HUES6 (cell line): Measurements from ENCODE around the gene RHEX.

ENCODE experiments used
- H3K27ac ChIP-seq: 2 replicates; pipeline ENCODE4 v1.7.0; 2013; ENCODE audit warnings: low read depth, mild to moderate bottlenecking, low read length, inconsistent platforms
- H3K27me3 ChIP-seq: 2 replicates; pipeline ENCODE4 v1.6.1; 2013; ENCODE audit warnings: low read length; ENCODE audit not compliant: control insufficient read depth, insufficient read depth
- H3K36me3 ChIP-seq: 2 replicates; pipeline ENCODE4 v1.6.1; 2013; ENCODE audit warnings: low read length; ENCODE audit not compliant: control insufficient read depth, insufficient read depth
- H3K4me1 ChIP-seq: 2 replicates; pipeline ENCODE4 v1.6.1; 2013; ENCODE audit warnings: low read length; ENCODE audit not compliant: control insufficient read depth, insufficient read depth
- H3K4me3 ChIP-seq: 2 replicates; pipeline ENCODE4 v1.5.1; 2013; ENCODE audit warnings: low read depth, low read length
- H3K9ac ChIP-seq: one replicate; pipeline ENCODE4 v1.6.1; 2013; ENCODE audit warnings: mild to moderate bottlenecking, low read length
- H3K9me3 ChIP-seq: 2 replicates; pipeline ENCODE4 v1.6.1; 2013; ENCODE audit warnings: low read depth, low read length; ENCODE audit not compliant: control insufficient read depth, insufficient read depth

The RHEX gene

GRCh38 chr1:206100226-206100815, 47.3 kb downstream of the RHEX start:
- no peaks in the 10 kb centered on the region for H3K9me3 ChIP-seq
- H3K27ac ChIP-seq = no peak overlapping the region
- no peaks in the 10 kb centered on the region for H3K36me3 ChIP-seq
- no peaks in the 10 kb centered on the region for H3K27me3 ChIP-seq
- H3K4me1 ChIP-seq = no peaks in the 10 kb centered on the region
- H3K9ac ChIP-seq = no peak overlapping the region
- no peak overlapping the region for H3K4me3 ChIP-seq

GRCh38 chr1:206101351-206102045, 48.5 kb downstream of the RHEX start:
- Histone ChIP-seq H3K36me3 (no peaks in the 10 kb centered on the region), H3K9ac (no peak overlapping the region), H3K27me3 (no peaks in the 10 kb centered on the region), H3K4me1 (peaks cover 3% of the 10 kb centered on the region; the same call in 1 of the 2 replicates), H3K4me3 (no peak overlapping the region), H3K27ac (no peak overlapping the region), H3K9me3 (no peaks in the 10 kb centered on the region)

DNA sequence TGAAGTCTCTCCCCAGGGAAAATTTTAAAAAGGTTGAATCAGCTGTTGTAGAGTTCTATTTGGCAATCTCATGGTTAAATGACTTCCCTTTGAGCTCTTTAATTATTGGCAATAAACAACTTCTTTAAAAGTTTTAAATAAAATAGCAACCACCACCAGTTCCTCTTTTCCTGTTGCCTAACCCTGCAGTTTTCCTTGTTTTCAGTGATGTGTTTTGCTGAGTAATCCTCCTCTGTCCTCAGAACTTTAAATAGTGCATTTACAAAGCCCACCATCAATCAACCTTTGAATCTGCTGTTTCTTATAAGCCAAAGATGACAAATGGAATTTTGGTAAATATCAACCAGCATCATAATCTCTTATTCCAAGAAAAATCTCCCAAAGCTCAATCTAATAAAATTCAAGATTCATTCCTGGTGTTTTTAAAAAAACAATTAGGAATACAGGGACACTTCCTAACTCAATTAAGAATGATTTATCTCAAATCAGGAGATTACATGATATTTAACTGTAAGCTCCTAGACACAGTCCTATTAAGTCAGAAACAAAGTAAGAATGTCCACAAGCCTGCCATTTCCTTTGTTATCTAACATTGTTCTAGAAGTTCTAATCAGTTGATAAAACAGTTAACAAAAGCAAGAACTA, 49.4 kb downstream of the RHEX start:
- Histone ChIP-seq H3K27ac (no peak overlapping the region), H3K4me3 (no peak overlapping the region), H3K36me3 (no peaks in the 10 kb centered on the region), H3K9ac (no peak overlapping the region), H3K9me3 (no peaks in the 10 kb centered on the region), H3K4me1 (peaks cover 3% of the 10 kb centered on the region; the same call in 1 of the 2 replicates), H3K27me3 (no peaks in the 10 kb centered on the region)

GRCh38 chr1:206103979-206104378, 51.0 kb downstream of the RHEX start:
- Histone ChIP-seq H3K4me3 (no peak overlapping the region), H3K9me3 (no peaks in the 10 kb centered on the region), H3K9ac (no peak overlapping the region), H3K36me3 (no peaks in the 10 kb centered on the region), H3K27ac (no peak overlapping the region), H3K4me1 (peaks cover 3% of the 10 kb centered on the region; the same call in 1 of the 2 replicates), H3K27me3 (no peaks in the 10 kb centered on the region)

DNA sequence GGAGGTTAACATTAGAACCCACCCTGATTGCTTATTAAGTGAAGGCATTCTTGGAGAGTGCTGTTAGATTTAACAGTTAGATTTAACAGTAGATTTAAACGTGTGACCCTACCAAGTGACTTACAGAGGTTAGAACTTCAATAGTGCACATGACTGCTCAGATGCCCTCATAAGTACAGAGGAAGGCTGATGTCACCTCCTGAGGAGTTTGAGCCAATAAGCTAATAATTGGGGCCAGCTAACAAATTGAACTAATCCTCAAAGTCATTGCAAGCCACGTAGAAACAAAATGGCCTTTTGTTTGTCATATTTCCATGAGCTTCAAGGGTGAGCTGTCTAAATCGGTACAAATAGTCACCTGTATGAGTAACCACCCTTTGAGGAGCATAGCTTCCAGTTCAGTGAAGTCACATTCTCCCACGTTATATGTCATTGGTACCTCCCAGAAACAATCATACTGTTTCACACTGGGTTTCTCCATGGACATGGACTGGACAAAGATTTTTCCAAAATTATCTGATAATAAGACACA, 52.6 kb downstream of the RHEX start:
- Histone ChIP-seq H3K36me3 (no peaks in the 10 kb centered on the region), H3K4me1 (peaks cover 3% of the 10 kb centered on the region; the same call in 1 of the 2 replicates), H3K4me3 (no peak overlapping the region), H3K9me3 (no peaks in the 10 kb centered on the region), H3K27ac (no peak overlapping the region), H3K27me3 (no peaks in the 10 kb centered on the region), H3K9ac (no peak overlapping the region)

DNA sequence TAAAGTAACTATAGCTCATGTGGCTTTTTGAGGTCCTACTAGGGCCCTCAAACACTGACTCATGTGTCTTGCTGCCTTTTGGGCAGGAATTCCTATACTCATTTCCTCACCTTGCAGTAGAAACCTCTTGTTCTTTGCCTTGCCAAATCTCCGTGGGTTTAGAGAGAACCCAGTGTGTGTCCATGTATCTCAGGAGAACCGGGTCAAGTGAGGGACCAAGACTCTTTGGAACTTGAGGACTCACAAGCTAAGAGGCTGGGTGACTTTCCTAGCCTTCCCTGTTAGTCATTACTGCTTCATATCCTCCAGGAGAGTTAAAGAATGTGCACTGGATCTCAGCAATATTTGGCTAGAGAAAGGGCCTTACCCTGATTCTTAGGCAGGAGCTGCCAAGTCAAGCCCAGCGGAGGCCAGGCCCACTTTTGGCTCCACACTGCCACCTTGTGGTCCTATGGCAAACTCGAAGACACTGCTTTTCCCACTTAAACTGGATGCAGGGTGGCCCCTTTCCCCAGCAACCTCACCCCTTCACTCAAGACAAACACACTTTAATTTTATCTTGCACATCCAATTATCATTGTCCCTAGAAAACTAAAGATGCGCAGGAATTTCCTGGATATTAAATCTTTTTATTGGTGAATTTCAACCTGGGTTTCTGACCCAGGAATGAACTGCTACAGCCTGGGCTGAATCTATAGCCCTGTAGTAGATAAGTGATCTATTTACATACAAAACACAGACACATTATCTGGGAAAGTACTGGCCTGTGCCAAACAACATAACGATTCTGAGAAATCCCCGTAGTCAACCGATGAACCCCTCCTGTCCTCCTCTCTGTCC, 53.6 kb downstream of the RHEX start:
- Histone ChIP-seq H3K27me3 (no peaks in the 10 kb centered on the region), H3K9me3 (no peaks in the 10 kb centered on the region), H3K27ac (no peak overlapping the region), H3K4me3 (no peak overlapping the region), H3K36me3 (no peaks in the 10 kb centered on the region), H3K9ac (no peak overlapping the region), H3K4me1 (peaks cover 3% of the 10 kb centered on the region; the same call in 1 of the 2 replicates)

DNA sequence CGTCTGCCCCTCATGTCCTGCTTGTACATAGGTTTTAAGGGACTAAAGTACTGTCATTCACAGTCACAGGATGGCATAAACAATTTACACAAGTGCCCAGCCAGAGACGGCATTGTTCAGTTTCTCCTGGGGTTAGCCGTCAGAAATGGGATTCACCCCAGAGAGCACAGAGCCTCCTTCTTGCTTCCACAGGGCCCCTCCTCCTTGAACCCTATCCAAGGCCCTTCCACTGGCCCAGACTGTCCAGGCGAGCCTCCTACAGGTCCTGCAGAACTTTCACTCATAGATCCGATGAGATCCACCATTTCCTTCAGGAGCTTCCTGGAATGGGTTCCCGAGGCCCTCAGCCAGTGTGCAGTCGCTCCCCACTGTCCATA, 54.2 kb downstream of the RHEX start:
- H3K4me3 ChIP-seq = no peak overlapping the region
- H3K9ac ChIP-seq = no peak overlapping the region
- H3K9me3 ChIP-seq = no peaks in the 10 kb centered on the region
- no peaks in the 10 kb centered on the region for H3K36me3 ChIP-seq
- no peak overlapping the region for H3K27ac ChIP-seq
- H3K27me3 ChIP-seq = no peaks in the 10 kb centered on the region
- H3K4me1 ChIP-seq = peaks cover 3% of the 10 kb centered on the region; the same call in 1 of the 2 replicates

DNA sequence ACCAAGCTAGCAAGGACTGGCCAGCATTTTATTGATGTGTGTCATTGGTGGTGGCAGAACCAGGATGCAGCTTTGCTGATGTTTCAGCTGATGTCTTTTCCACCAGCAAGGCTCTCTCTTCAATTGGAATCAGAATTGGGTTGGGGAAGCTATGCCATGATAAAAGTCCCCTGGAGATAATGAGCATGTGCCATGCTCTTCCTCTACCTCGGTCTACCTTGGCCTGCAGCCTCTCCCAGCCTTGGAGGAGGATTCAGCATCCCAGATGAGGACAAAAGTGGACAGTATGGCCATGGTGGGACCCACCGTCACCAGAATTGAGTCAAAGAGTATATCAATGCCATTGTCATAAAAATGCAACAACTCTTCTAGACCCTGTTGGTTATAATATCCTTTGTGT, 55.7 kb downstream of the RHEX start:
- H3K9ac ChIP-seq = no peak overlapping the region
- peaks cover 3% of the 10 kb centered on the region; the same call in 1 of the 2 replicates for H3K4me1 ChIP-seq
- no peaks in the 10 kb centered on the region; the same call in 1 of the 2 replicates for H3K27me3 ChIP-seq
- no peak overlapping the region for H3K4me3 ChIP-seq
- no peaks in the 10 kb centered on the region for H3K9me3 ChIP-seq
- H3K36me3 ChIP-seq = no peaks in the 10 kb centered on the region
- H3K27ac ChIP-seq = no peak overlapping the region

DNA sequence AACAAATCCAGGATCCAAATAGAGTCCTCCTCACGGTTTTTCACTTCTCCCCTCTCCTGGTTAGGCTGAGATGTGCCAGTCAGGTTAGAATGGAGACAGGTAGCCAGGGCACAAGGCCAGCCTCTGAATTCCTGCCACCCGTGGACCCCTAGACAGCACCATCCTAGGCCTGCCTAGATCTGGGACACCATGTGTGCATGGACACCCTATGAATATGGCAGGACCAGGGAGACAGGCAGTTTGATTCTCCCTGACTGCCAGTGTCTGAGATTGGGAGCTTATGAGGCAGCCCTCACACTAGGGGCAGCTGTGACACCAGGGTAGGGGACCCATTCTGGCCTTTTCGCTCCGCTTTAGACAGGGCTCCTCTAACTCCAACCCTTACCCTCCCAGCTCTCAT, 56.7 kb downstream of the RHEX start:
- Histone ChIP-seq H3K27me3 (peaks cover 7% of the 10 kb centered on the region; the same call in 1 of the 2 replicates), H3K9me3 (no peaks in the 10 kb centered on the region)

DNA sequence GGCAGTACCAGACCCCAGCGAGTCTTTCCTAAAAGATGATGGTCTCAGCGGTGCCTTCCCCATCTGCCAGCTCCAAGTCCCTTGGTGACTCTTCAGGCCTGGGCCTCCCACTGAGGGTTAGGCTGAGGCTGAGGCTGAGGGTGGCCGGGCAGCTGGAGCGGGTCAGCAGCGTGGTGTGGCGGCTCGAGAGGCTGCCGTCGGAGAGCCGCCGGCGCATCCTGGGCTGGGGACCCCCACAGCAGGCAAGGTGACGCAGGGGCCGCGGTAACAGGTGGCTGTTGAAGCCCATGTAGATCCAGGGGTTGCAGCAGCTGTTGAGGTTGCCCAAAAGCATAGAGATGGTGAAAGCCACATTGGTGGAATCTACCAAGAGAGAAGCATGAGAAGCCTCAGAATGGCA, 57.2 kb downstream of the RHEX start:
- no peaks in the 10 kb centered on the region for H3K36me3 ChIP-seq
- no peaks in the 10 kb centered on the region for H3K9me3 ChIP-seq
- peaks cover 3% of the 10 kb centered on the region; the same call in 1 of the 2 replicates for H3K4me1 ChIP-seq
- no peak overlapping the region for H3K4me3 ChIP-seq
- no peak overlapping the region for H3K9ac ChIP-seq
- peaks cover 10% of the 10 kb centered on the region; the same call in 1 of the 2 replicates for H3K27me3 ChIP-seq
- no peak overlapping the region for H3K27ac ChIP-seq

More for the DNA sequence above, 56.7 kb downstream of the RHEX start:
- Histone ChIP-seq H3K9ac (no peak overlapping the region), H3K4me1 (peaks cover 3% of the 10 kb centered on the region; the same call in 1 of the 2 replicates), H3K36me3 (no peaks in the 10 kb centered on the region), H3K4me3 (no peak overlapping the region), H3K27ac (no peak overlapping the region)
